ENCODE results near the gene SEMA3A.

- TF ChIP-seq CTCF (IDR thresholded peaks at IDR 0.05): no peak
- TF ChIP-seq ZFX (IDR thresholded peaks at IDR 0.05; ENCODE audit: borderline replicate concordance): no peak
These were observed 24.7 kb upstream of the SEMA3A start for GRCh38 chr7:84219310-84219709.

All from 22Rv1 (cell line).